Measurements from ENCODE around the gene ARHGAP24. TPM values are rescaled to one million over a fixed set of nuclear protein-coding genes. Genes with fewer than 3 reads are reported as not detected.
A peak's percentile ranks its signal among the peaks of the same experiment; 100 is the strongest.

The ARHGAP24 gene
- total RNA-seq, 2 donors from 2014 or later: 4.2 to 5.2 TPM

DNA sequence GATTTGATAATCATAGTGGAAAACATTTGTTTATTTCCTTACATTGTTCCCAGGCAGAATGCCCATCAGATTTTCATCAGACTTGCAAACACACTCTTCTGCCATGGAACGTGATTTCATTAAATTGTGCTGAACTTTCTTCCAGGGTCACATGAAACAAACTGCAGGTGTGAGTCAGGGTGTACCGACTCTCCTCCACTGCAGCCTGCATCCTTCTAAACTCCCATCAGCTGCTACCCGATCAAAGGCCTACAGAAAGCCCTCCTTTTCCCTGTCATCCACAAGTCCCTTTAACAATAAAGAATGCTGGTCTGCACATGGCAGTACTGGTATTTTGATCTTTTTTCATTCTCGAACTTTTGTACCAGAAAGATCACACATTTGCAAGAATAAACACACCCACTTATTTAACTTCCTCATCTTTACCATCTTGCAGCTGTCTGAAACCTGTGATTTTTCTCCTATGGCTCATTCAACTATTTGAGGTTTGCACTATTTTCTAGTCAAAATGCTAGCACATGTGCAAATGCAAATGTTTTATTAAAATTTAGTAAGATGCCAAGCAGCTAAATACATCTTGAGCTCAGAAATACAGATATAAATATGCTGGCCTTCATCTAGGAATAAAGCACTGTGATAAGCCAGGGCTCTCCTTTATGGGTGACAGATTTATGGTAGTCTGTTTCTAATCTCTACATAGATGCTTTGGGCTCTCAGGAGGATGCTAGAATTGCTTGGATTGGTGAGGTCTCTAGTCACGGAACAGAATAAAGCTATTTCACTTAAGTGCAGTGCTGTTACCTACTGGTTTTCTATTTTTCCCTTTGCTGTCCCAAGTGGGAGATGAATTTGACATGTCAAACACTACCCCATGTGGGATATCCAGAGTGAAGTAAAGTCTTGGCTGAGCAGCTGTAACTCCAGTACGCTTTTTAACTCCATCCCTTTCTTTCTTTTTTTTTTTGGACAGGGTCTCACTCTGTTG lies 25.8 kb upstream of the ARHGAP24 start:
- Histone ChIP-seq H3K36me3 (no peaks in the 10 kb centered on the region), H3K4me1 (no peaks in the 10 kb centered on the region), H3K9me3 (no peaks in the 10 kb centered on the region), H3K27ac (no peak overlapping the region), H3K9ac (ENCODE audit: low read depth in 2 of 2, low read length in 2 of 2) (no peak overlapping the region), H3K27me3 (no peaks in the 10 kb centered on the region), H3K4me3 (no peak overlapping the region)
- DNase-seq: no peak
- intact Hi-C loops (cut with DNase I): no loop called here
- TF ChIP-seq, protein P1, sequence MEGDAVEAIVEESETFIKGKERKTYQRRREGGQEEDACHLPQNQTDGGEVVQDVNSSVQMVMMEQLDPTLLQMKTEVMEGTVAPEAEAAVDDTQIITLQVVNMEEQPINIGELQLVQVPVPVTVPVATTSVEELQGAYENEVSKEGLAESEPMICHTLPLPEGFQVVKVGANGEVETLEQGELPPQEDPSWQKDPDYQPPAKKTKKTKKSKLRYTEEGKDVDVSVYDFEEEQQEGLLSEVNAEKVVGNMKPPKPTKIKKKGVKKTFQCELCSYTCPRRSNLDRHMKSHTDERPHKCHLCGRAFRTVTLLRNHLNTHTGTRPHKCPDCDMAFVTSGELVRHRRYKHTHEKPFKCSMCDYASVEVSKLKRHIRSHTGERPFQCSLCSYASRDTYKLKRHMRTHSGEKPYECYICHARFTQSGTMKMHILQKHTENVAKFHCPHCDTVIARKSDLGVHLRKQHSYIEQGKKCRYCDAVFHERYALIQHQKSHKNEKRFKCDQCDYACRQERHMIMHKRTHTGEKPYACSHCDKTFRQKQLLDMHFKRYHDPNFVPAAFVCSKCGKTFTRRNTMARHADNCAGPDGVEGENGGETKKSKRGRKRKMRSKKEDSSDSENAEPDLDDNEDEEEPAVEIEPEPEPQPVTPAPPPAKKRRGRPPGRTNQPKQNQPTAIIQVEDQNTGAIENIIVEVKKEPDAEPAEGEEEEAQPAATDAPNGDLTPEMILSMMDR (IDR thresholded peaks at IDR 0.05): no peak

DNA sequence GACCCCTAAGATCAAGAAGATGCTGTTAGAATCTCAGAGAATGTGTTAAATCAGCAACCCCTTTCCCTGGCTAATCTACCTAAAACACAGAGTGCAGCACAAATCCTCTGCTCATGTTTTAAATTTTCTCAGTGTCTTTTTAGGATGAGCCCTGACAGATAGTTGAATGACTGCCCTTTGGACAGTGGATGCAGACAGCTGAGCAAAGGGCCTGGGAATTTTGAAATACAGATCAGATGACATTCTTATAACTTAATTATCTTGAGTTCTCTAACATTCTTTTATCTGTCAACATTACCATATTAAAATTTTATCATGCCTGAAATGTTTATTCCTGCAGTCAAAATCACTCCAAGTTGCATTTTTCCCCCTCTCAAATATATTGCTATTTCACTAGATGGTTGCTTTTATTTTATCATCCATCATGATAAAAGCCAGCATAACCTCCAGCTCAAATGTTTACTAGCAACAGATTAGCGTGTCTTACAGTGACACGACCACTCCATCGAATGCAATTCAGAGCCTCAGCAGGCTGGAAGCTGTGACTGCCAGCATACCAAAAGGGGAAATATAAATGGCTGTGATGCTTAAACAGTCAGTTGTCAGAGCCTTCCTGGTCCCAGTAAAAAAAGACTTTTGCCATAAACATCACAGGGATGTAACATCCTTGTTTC lies 22.8 kb upstream of the ARHGAP24 start:
- TF ChIP-seq, protein P1 (IDR thresholded peaks at IDR 0.05): no peak
- H3K27me3 ChIP-seq: no peaks in the 10 kb centered on the region
- no peak for DNase-seq

DNA sequence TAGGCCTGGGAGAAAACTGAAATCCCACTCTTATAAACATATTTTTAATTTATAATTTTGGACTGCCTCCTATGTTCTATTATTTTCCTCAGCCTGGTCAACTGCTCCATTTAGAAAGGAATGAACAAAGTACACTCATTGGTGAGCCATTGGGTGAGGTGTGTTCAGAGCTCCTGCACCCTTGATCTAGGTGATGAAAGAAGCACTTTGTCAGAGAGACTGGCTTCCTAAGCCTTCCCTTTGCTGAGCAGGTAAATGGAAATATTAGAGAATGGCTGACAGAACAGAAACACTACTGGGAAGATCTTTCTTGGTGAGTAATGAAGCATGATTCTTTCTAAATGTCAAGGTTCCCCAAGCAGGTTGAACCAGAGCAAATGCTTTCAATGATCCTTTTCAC lies 19.0 kb upstream of the ARHGAP24 start:
- Histone ChIP-seq H3K9me3 (no peaks in the 10 kb centered on the region), H3K36me3 (no peaks in the 10 kb centered on the region), H3K27ac (no peak overlapping the region), H3K9ac (ENCODE audit: low read depth in 2 of 2, low read length in 2 of 2) (no peak overlapping the region), H3K4me3 (no peak overlapping the region), H3K27me3 (no peaks in the 10 kb centered on the region), H3K4me1 (no peaks in the 10 kb centered on the region)
- DNase-seq: no peak
- intact Hi-C loops (cut with DNase I): no loop called here
- TF ChIP-seq, protein P1 (IDR thresholded peaks at IDR 0.05): no peak

More for the DNA sequence above, 22.8 kb upstream of the ARHGAP24 start:
- intact Hi-C loops (cut with DNase I): no loop called here
- Histone ChIP-seq H3K9ac (ENCODE audit: low read depth in 2 of 2, low read length in 2 of 2) (no peak overlapping the region), H3K9me3 (no peaks in the 10 kb centered on the region), H3K4me3 (no peak overlapping the region), H3K36me3 (no peaks in the 10 kb centered on the region), H3K4me1 (no peaks in the 10 kb centered on the region), H3K27ac (no peak overlapping the region)

DNA sequence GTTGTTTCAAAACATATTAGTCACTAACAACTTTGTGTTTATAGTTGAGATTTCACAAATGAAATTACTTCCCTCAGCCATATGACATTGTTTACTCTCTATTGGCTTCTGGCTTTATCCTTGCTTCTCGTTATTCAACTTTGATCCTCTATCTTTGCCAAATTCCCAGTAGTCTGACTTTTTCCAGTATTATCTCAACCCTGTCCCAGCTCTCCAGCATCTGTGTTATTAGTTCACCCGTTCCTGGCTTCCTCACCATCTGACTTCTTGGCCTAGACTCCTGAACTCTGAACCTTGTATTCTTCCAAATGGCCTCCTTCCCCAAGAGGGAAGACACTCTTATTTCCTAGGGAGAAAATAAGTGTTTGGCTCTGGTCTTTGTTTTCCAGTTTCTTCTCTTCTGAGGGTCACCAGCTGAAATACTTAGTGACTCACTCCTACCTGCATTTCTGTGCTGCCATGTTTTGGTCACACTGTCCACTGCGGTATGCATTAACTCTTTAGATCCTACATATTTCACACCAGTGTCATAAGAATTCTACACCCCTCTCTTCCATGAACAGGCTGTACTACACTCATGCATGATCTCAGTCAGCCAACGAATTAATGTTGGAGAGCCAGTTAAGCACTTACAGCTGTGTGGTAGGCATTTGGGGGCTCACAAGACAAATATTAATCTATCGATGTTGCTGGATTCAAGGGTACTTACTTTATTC lies 17.0 kb upstream of the ARHGAP24 start:
- no peak for DNase-seq

DNA sequence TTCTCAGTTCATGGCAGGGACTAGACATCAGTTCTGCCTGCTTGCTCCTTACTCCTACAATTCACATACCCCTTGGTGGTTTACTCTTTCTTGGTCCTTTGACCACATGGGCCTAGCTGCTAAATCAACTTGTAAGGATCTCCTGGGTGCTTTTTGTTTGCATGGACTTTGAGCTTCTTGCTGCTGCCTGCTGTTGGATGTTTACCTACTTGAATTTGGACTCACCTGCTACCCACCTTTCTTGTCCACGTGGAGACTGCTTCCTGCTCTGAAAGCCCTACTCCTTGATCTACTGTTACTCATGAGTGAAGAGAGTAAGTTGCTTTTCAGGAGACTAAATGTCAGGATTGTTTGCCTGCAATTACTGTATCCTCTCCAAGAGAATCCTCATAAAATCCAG lies 15.2 kb upstream of the ARHGAP24 start:
- TF ChIP-seq, protein P1 (IDR thresholded peaks at IDR 0.05): no peak
- Histone ChIP-seq H3K9me3 (no peaks in the 10 kb centered on the region), H3K4me3 (no peak overlapping the region), H3K36me3 (no peaks in the 10 kb centered on the region), H3K27me3 (no peaks in the 10 kb centered on the region), H3K4me1 (no peaks in the 10 kb centered on the region), H3K27ac (no peak overlapping the region), H3K9ac (ENCODE audit: low read depth in 2 of 2, low read length in 2 of 2) (no peak overlapping the region)
- intact Hi-C loops (cut with DNase I): no loop called here
- peak; percentile 68 for DNase-seq

More for the DNA sequence above, 17.0 kb upstream of the ARHGAP24 start:
- no peaks in the 10 kb centered on the region for H3K36me3 ChIP-seq
- H3K4me3 ChIP-seq: no peak overlapping the region
- intact Hi-C loops (cut with DNase I): no loop called here
- no peak overlapping the region for H3K27ac ChIP-seq
- no peaks in the 10 kb centered on the region for H3K27me3 ChIP-seq
- no peaks in the 10 kb centered on the region for H3K9me3 ChIP-seq
- TF ChIP-seq, protein P1 (IDR thresholded peaks at IDR 0.05): no peak
- H3K4me1 ChIP-seq: no peaks in the 10 kb centered on the region
- no peak overlapping the region for H3K9ac ChIP-seq (ENCODE audit: low read depth in 2 of 2, low read length in 2 of 2)

Measured in colonic mucosa (tissue), 4 donors.